ENCODE data around the gene UBE2E1.
A peak's percentile ranks its signal among the peaks of the same experiment; 100 is the strongest.
"Not testable (repeated sequence)": the region's sequence is repeated elsewhere in the genome, so short reads cannot be mapped to it uniquely, and the experiment has no call there.

UBE2E1 gene

GRCh38 chr3:23869977-23870662 lies 64.4 kb downstream of the UBE2E1 start:
- Mint-ChIP-seq H3K4me1 (ENCODE audit: low read depth) (peaks cover 16% of the 10 kb centered on the region), H3K9me3 (ENCODE audit: low read depth) (no peaks in the 10 kb centered on the region), H3K27ac (no peak overlapping the region), H3K36me3 (no peaks in the 10 kb centered on the region), H3K4me3 (no peak overlapping the region), H3K27me3 (no peaks in the 10 kb centered on the region)

- H3K36me3 Mint-ChIP-seq, H3K4me3 Mint-ChIP-seq: not testable (repeated sequence)
- peaks cover 18% of the 10 kb centered on the region for H3K4me1 Mint-ChIP-seq (ENCODE audit: low read depth)
Observed at GRCh38 chr3:23870663-23871043, 64.9 kb downstream of the UBE2E1 start.

GRCh38 chr3:23871361-23871760 lies 65.6 kb downstream of the UBE2E1 start:
- H3K4me1 Mint-ChIP-seq (ENCODE audit: low read depth) = peaks cover 17% of the 10 kb centered on the region

More at GRCh38 chr3:23870663-23871043, 64.9 kb downstream of the UBE2E1 start:
- not testable (repeated sequence) for H3K27ac Mint-ChIP-seq; H3K27me3 Mint-ChIP-seq; H3K9me3 Mint-ChIP-seq (ENCODE audit: low read depth)

GRCh38 chr3:23872330-23872729 lies 66.6 kb downstream of the UBE2E1 start:
- Mint-ChIP-seq H3K36me3 (no peaks in the 10 kb centered on the region), H3K9me3 (ENCODE audit: low read depth) (no peaks in the 10 kb centered on the region), H3K4me3 (no peak overlapping the region), H3K27me3 (no peaks in the 10 kb centered on the region), H3K27ac (no peak overlapping the region), H3K4me1 (ENCODE audit: low read depth) (peaks cover 20% of the 10 kb centered on the region)

More at GRCh38 chr3:23871361-23871760, 65.6 kb downstream of the UBE2E1 start:
- H3K27ac Mint-ChIP-seq; H3K9me3 Mint-ChIP-seq (ENCODE audit: low read depth); H3K36me3 Mint-ChIP-seq; H3K27me3 Mint-ChIP-seq; H3K4me3 Mint-ChIP-seq: not testable (repeated sequence)

GRCh38 chr3:23873941-23874340 lies 68.2 kb downstream of the UBE2E1 start:
- H3K9me3 Mint-ChIP-seq (ENCODE audit: low read depth) = no peaks in the 10 kb centered on the region
- H3K27ac Mint-ChIP-seq = no peak overlapping the region
- H3K4me1 Mint-ChIP-seq (ENCODE audit: low read depth) = peaks cover 18% of the 10 kb centered on the region
- no peaks in the 10 kb centered on the region for H3K36me3 Mint-ChIP-seq
- no peaks in the 10 kb centered on the region for H3K27me3 Mint-ChIP-seq
- H3K4me3 Mint-ChIP-seq = no peak overlapping the region

- peaks cover 23% of the 10 kb centered on the region for H3K4me1 Mint-ChIP-seq (ENCODE audit: low read depth)
- H3K27ac Mint-ChIP-seq = no peak overlapping the region
- no peaks in the 10 kb centered on the region for H3K9me3 Mint-ChIP-seq (ENCODE audit: low read depth)
- H3K36me3 Mint-ChIP-seq = no peaks in the 10 kb centered on the region
- no peak overlapping the region for H3K4me3 Mint-ChIP-seq
- no peaks in the 10 kb centered on the region for H3K27me3 Mint-ChIP-seq
Observed at GRCh38 chr3:23874359-23875112, 68.8 kb downstream of the UBE2E1 start.

GRCh38 chr3:23875113-23875725 lies 69.5 kb downstream of the UBE2E1 start:
- Mint-ChIP-seq H3K4me1 (ENCODE audit: low read depth) (peaks cover 24% of the 10 kb centered on the region), H3K27me3 (no peaks in the 10 kb centered on the region), H3K9me3 (ENCODE audit: low read depth) (no peaks in the 10 kb centered on the region), H3K4me3 (no peak overlapping the region), H3K36me3 (no peaks in the 10 kb centered on the region), H3K27ac (no peak overlapping the region)

GRCh38 chr3:23876923-23877322 lies 71.2 kb downstream of the UBE2E1 start:
- H3K4me1 Mint-ChIP-seq (ENCODE audit: low read depth) = peaks cover 39% of the 10 kb centered on the region
- no peak overlapping the region for H3K27ac Mint-ChIP-seq
- H3K36me3 Mint-ChIP-seq = peaks cover 2% of the 10 kb centered on the region
- H3K4me3 Mint-ChIP-seq = no peak overlapping the region
- H3K9me3 Mint-ChIP-seq (ENCODE audit: low read depth) = no peaks in the 10 kb centered on the region
- H3K27me3 Mint-ChIP-seq = no peaks in the 10 kb centered on the region

- Mint-ChIP-seq H3K9me3 (ENCODE audit: low read depth) (no peaks in the 10 kb centered on the region), H3K4me1 (ENCODE audit: low read depth) (peaks cover 41% of the 10 kb centered on the region), H3K27ac (no peak overlapping the region)
Observed at GRCh38 chr3:23877329-23877980, 71.7 kb downstream of the UBE2E1 start.

GRCh38 chr3:23879485-23879884 lies 73.7 kb downstream of the UBE2E1 start:
- H3K27ac Mint-ChIP-seq = no peak overlapping the region
- H3K27me3 Mint-ChIP-seq = no peaks in the 10 kb centered on the region
- H3K36me3 Mint-ChIP-seq = peaks cover 2% of the 10 kb centered on the region
- no peaks in the 10 kb centered on the region for H3K9me3 Mint-ChIP-seq (ENCODE audit: low read depth)
- no peak overlapping the region for H3K4me3 Mint-ChIP-seq
- peaks cover 41% of the 10 kb centered on the region for H3K4me1 Mint-ChIP-seq (ENCODE audit: low read depth)

More at GRCh38 chr3:23877329-23877980, 71.7 kb downstream of the UBE2E1 start:
- no peak overlapping the region for H3K4me3 Mint-ChIP-seq
- H3K27me3 Mint-ChIP-seq = no peaks in the 10 kb centered on the region
- H3K36me3 Mint-ChIP-seq = peaks cover 2% of the 10 kb centered on the region

- peaks cover 2% of the 10 kb centered on the region for H3K36me3 Mint-ChIP-seq
- peak overlapping the region; percentile 14 for H3K4me3 Mint-ChIP-seq
- H3K27me3 Mint-ChIP-seq = no peaks in the 10 kb centered on the region
- H3K4me1 Mint-ChIP-seq (ENCODE audit: low read depth) = peaks cover 38% of the 10 kb centered on the region
- H3K27ac Mint-ChIP-seq = no peak overlapping the region
- H3K9me3 Mint-ChIP-seq (ENCODE audit: low read depth) = no peaks in the 10 kb centered on the region
Observed at GRCh38 chr3:23880703-23881339, 75.1 kb downstream of the UBE2E1 start.

- H3K4me3 Mint-ChIP-seq = peak overlapping the region; percentile 55
Observed at GRCh38 chr3:23881993-23882392, 76.2 kb downstream of the UBE2E1 start.

GRCh38 chr3:23882487-23882918 lies 76.7 kb downstream of the UBE2E1 start:
- Mint-ChIP-seq H3K9me3 (ENCODE audit: low read depth) (no peaks in the 10 kb centered on the region), H3K36me3 (peaks cover 2% of the 10 kb centered on the region), H3K27ac (no peak overlapping the region), H3K4me3 (no peak overlapping the region), H3K27me3 (no peaks in the 10 kb centered on the region), H3K4me1 (ENCODE audit: low read depth) (peaks cover 28% of the 10 kb centered on the region)

More at GRCh38 chr3:23881993-23882392, 76.2 kb downstream of the UBE2E1 start:
- H3K36me3 Mint-ChIP-seq; H3K9me3 Mint-ChIP-seq (ENCODE audit: low read depth); H3K27me3 Mint-ChIP-seq; H3K27ac Mint-ChIP-seq: not testable (repeated sequence)
- H3K4me1 Mint-ChIP-seq (ENCODE audit: low read depth) = peaks cover 30% of the 10 kb centered on the region

GRCh38 chr3:23884481-23884880 lies 78.7 kb downstream of the UBE2E1 start:
- Mint-ChIP-seq H3K27ac (no peak overlapping the region), H3K4me1 (ENCODE audit: low read depth) (peaks cover 21% of the 10 kb centered on the region), H3K4me3 (no peak overlapping the region), H3K27me3 (no peaks in the 10 kb centered on the region), H3K36me3 (peaks cover 4% of the 10 kb centered on the region), H3K9me3 (ENCODE audit: low read depth) (no peaks in the 10 kb centered on the region)

Measured in activated naive CD8-positive, alpha-beta T cell (primary cell).